ENCODE results near the gene LRTM2. TPM values are rescaled to one million over a fixed set of nuclear protein-coding genes. Genes with fewer than 3 reads are reported as not detected.

LRTM2 gene
- total RNA-seq, 1 experiment from 2014 or later, result not detected

- H3K4me3 ChIP-seq (ENCODE audit: low read depth, low read length), result no peak overlapping the region
- H3K9me3 ChIP-seq, result no peaks in the 10 kb centered on the region
- Mint-ChIP-seq H3K4me1 (ENCODE audit: low read depth, unreplicated experiment) (no peaks in the 10 kb centered on the region), H3K36me3 (ENCODE audit: insufficient read depth, unreplicated experiment) (no peaks in the 10 kb centered on the region), H3K27me3 (ENCODE audit: insufficient read depth, unreplicated experiment) (peaks cover 30% of the 10 kb centered on the region), H3K9me3 (ENCODE audit: unreplicated experiment) (no peaks in the 10 kb centered on the region), H3K4me3 (ENCODE audit: unreplicated experiment) (no peak overlapping the region), H3K27ac (ENCODE audit: unreplicated experiment) (no peak overlapping the region)
- DNase-seq, result peak in 1 of 2 experiments; percentile 33
- no peaks in the 10 kb centered on the region; the same call in 1 of the 2 replicates for H3K27me3 ChIP-seq (replicated peaks; ENCODE audit: control insufficient read depth, insufficient read depth, low read length)
- TF ChIP-seq CTCF (IDR thresholded peaks at IDR 0.05; ENCODE audit: insufficient read depth in 1 of 2, low read depth in 1 of 2, low read length in 1 of 2, severe bottlenecking in 1 of 2, unreplicated experiment in 1 of 2), result no peak
- no peaks in the 10 kb centered on the region for H3K4me1 ChIP-seq
- POLR2A ChIA-PET, result no interaction called here
- intact Hi-C loops (cut with micrococcal nuclease; ENCODE audit: unreplicated experiment), result no loop called here
- no peaks in the 10 kb centered on the region for H3K36me3 ChIP-seq (ENCODE audit: control insufficient read depth, insufficient read depth, low read length)
- CTCF ChIA-PET, result no interaction called here
- BruUV-seq (replicated peaks), result no TSS peak
Observed at GRCh38 chr12:1846421-1847405, 26.3 kb downstream of the LRTM2 start.

GRCh38 chr12:1847411-1847810, 27.0 kb downstream of the LRTM2 start:
- Mint-ChIP-seq H3K27me3 (ENCODE audit: insufficient read depth, unreplicated experiment) (peaks cover 31% of the 10 kb centered on the region), H3K9me3 (ENCODE audit: unreplicated experiment) (no peaks in the 10 kb centered on the region), H3K4me3 (ENCODE audit: unreplicated experiment) (no peak overlapping the region), H3K27ac (ENCODE audit: unreplicated experiment) (no peak overlapping the region), H3K4me1 (ENCODE audit: low read depth, unreplicated experiment) (no peaks in the 10 kb centered on the region), H3K36me3 (ENCODE audit: insufficient read depth, unreplicated experiment) (no peaks in the 10 kb centered on the region)
- Histone ChIP-seq H3K27me3 (replicated peaks; ENCODE audit: control insufficient read depth, insufficient read depth, low read length) (no peaks in the 10 kb centered on the region; the same call in 1 of the 2 replicates), H3K4me3 (ENCODE audit: low read depth, low read length) (no peak overlapping the region), H3K9me3 (no peaks in the 10 kb centered on the region), H3K4me1 (no peaks in the 10 kb centered on the region), H3K36me3 (ENCODE audit: control insufficient read depth, insufficient read depth, low read length) (no peaks in the 10 kb centered on the region)
- peak in 1 of 2 experiments; percentile 26 for DNase-seq
- BruUV-seq (replicated peaks), result no TSS peak
- intact Hi-C loops (cut with micrococcal nuclease; ENCODE audit: unreplicated experiment), result no loop called here
- ChIA-PET POLR2A (no interaction called here), CTCF (no interaction called here)
- TF ChIP-seq CTCF (IDR thresholded peaks at IDR 0.05; ENCODE audit: insufficient read depth in 1 of 2, low read depth in 1 of 2, low read length in 1 of 2, severe bottlenecking in 1 of 2, unreplicated experiment in 1 of 2), result no peak

GRCh38 chr12:1848146-1848545, 27.8 kb downstream of the LRTM2 start:
- H3K36me3 ChIP-seq (ENCODE audit: control insufficient read depth, insufficient read depth, low read length), result no peaks in the 10 kb centered on the region
- ChIA-PET POLR2A (no interaction called here), CTCF (no interaction called here)
- intact Hi-C loops (cut with micrococcal nuclease; ENCODE audit: unreplicated experiment), result no loop called here
- Mint-ChIP-seq H3K4me1 (ENCODE audit: low read depth, unreplicated experiment) (no peaks in the 10 kb centered on the region), H3K27ac (ENCODE audit: unreplicated experiment) (no peak overlapping the region), H3K36me3 (ENCODE audit: insufficient read depth, unreplicated experiment) (no peaks in the 10 kb centered on the region), H3K27me3 (ENCODE audit: insufficient read depth, unreplicated experiment) (peaks cover 31% of the 10 kb centered on the region), H3K9me3 (ENCODE audit: unreplicated experiment) (no peaks in the 10 kb centered on the region), H3K4me3 (ENCODE audit: unreplicated experiment) (no peak overlapping the region)
- no TSS peak for BruUV-seq (replicated peaks)
- no peaks in the 10 kb centered on the region for H3K4me1 ChIP-seq
- no peak overlapping the region for H3K4me3 ChIP-seq (ENCODE audit: low read depth, low read length)
- no peaks in the 10 kb centered on the region for H3K9me3 ChIP-seq
- TF ChIP-seq CTCF (IDR thresholded peaks at IDR 0.05; ENCODE audit: insufficient read depth in 1 of 2, low read depth in 1 of 2, low read length in 1 of 2, severe bottlenecking in 1 of 2, unreplicated experiment in 1 of 2), result no peak
- DNase-seq, result peak in 1 of 2 experiments; percentile 9
- no peaks in the 10 kb centered on the region; the same call in 1 of the 2 replicates for H3K27me3 ChIP-seq (replicated peaks; ENCODE audit: control insufficient read depth, insufficient read depth, low read length)
